SK-N-SH treated with all-trans-retinoic acid at 6 μM for 48 hours (cell line): ENCODE results near the gene SELPLG.
"Not testable (repeated sequence)": the region's sequence is repeated elsewhere in the genome, so short reads cannot be mapped to it uniquely, and the experiment has no call there.

Experiments
- ATAC-seq: fragments of 200-7000 bp; cut with Tn5 transposase; 3 replicates; pipeline ENCODE4 v1.9.1; 2020; ENCODE audit warnings: mild to moderate bottlenecking, moderate library complexity
- ARNTL ChIP-seq: fragments of 450-650 bp; formaldehyde crosslinking; IDR thresholded peaks from 2 replicates; pipeline ENCODE4 v1.5.0; 2020; ENCODE audit warnings: low read depth, mild to moderate bottlenecking, moderate library complexity, borderline replicate concordance
- BACH2 ChIP-seq: fragments of 250-450 bp; sonication (Bioruptor Pico); IDR thresholded peaks from 2 replicates; pipeline ENCODE4 v1.9.0; 2021; ENCODE audit warnings: mild to moderate bottlenecking, borderline replicate concordance
- CSDC2 ChIP-seq: fragments of 250-450 bp; sonication (Bioruptor Pico); IDR thresholded peaks from 2 replicates; pipeline ENCODE4 v1.5.0; 2020; ENCODE audit warnings: mild to moderate bottlenecking, moderate library complexity
- CSRNP3 ChIP-seq: fragments of 250-450 bp; sonication (Bioruptor Pico); IDR thresholded peaks from 2 replicates; pipeline ENCODE4 v1.5.1; 2021; ENCODE audit warnings: mild to moderate bottlenecking, moderate library complexity
- GLIS3 ChIP-seq: fragments of 250-450 bp; sonication (Bioruptor Pico); IDR thresholded peaks from 2 replicates; pipeline ENCODE4 v1.5.0; 2020; ENCODE audit warnings: mild to moderate bottlenecking, moderate library complexity
- ISL1 ChIP-seq: fragments of 250-450 bp; sonication (Bioruptor Pico); IDR thresholded peaks from 2 replicates; pipeline ENCODE4 v2.1.2; 2022; ENCODE audit warnings: mild to moderate bottlenecking, moderate library complexity
- OSR1 ChIP-seq: fragments of 250-450 bp; sonication (Bioruptor Pico); IDR thresholded peaks from 2 replicates; pipeline ENCODE4 v1.8.0; 2022; ENCODE audit warnings: moderate library complexity, mild to moderate bottlenecking, inconsistent platforms
- PATZ1 ChIP-seq: fragments of 250-450 bp; sonication (Bioruptor Pico); IDR thresholded peaks from 2 replicates; pipeline ENCODE4 v1.8.0; 2020; ENCODE audit warnings: mild to moderate bottlenecking, moderate library complexity, borderline replicate concordance
- PPARA ChIP-seq: fragments of 250-450 bp; sonication (Bioruptor Pico); IDR thresholded peaks from 2 replicates; pipeline ENCODE4 v1.5.0; 2020; ENCODE audit warnings: mild to moderate bottlenecking, borderline replicate concordance
- RARB ChIP-seq: fragments of 250-450 bp; sonication (Bioruptor Pico); IDR thresholded peaks from 2 replicates; pipeline ENCODE4 v1.8.0; 2021; ENCODE audit warnings: mild to moderate bottlenecking, moderate library complexity
- SNAI2 ChIP-seq: fragments of 250-450 bp; sonication (Bioruptor Pico); IDR thresholded peaks from 2 replicates; pipeline ENCODE4 v1.5.0; 2020; ENCODE audit warnings: mild to moderate bottlenecking, moderate library complexity
- TCF4 ChIP-seq: fragments of 250-450 bp; sonication (Bioruptor Pico); IDR thresholded peaks from 2 replicates; pipeline ENCODE4 v1.8.0; 2021; ENCODE audit warnings: mild to moderate bottlenecking, moderate library complexity, borderline replicate concordance
- TOX ChIP-seq: fragments of 250-450 bp; sonication (Bioruptor Pico); IDR thresholded peaks from 2 replicates; pipeline ENCODE4 v1.8.0; 2021; ENCODE audit warnings: mild to moderate bottlenecking, moderate library complexity, borderline replicate concordance
- ZC3H10 ChIP-seq: fragments of 250-450 bp; sonication (Bioruptor Pico); IDR thresholded peaks from 2 replicates; pipeline ENCODE4 v1.5.1; 2021; ENCODE audit warnings: mild to moderate bottlenecking, moderate library complexity
- ZNF70 ChIP-seq: fragments of 450-650 bp; formaldehyde crosslinking; IDR thresholded peaks from 2 replicates; pipeline ENCODE4 v1.5.0; 2020; ENCODE audit warnings: mild to moderate bottlenecking, moderate library complexity
- ZNF8 ChIP-seq: fragments of 450-650 bp; formaldehyde crosslinking; IDR thresholded peaks from 2 replicates; pipeline ENCODE4 v1.5.0; 2020; ENCODE audit warnings: mild to moderate bottlenecking, moderate library complexity

Gene SELPLG

GRCh38 chr12:108657130-108657745 lies 23.5 kb upstream of the SELPLG start:
- no peak for ATAC-seq
- TF ChIP-seq TOX (CRISPR knock-in tag) (no peak), CSRNP3 (no peak), PPARA (no peak), OSR1 (no peak), RARB (CRISPR knock-in tag) (no peak)

- not testable (repeated sequence) for ATAC-seq
These were observed 22.6 kb upstream of the SELPLG start for GRCh38 chr12:108656247-108656646.

GRCh38 chr12:108655812-108656175 lies 22.1 kb upstream of the SELPLG start:
- ATAC-seq = not testable (repeated sequence)

DNA sequence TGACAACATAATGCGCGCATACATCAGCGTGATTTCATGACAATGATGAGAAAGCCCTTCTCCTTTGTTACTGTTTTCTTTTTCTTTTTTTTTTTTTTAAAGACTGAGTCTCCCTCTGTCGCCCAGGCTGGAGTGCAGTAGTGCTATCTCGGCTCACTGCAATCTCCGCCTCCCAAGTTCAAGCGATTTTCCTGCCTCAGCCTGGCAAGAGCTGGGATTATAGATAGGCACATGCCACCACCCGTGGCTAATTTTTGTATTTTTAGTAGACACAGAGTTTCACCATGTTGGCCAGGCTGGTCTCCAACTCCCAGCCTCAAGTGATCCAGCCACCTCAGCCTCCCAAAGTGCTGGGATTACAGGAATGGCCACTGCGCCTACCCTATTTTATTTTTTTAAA lies 20.9 kb upstream of the SELPLG start:
- not testable (repeated sequence) for ATAC-seq

GRCh38 chr12:108653922-108654321 lies 20.2 kb upstream of the SELPLG start:
- TF ChIP-seq TCF4 = no peak
- no peak for TF ChIP-seq TOX (CRISPR knock-in tag)
- TF ChIP-seq, all 23 proteins: peak for 0
- ATAC-seq = no peak

GRCh38 chr12:108653082-108653516 lies 19.4 kb upstream of the SELPLG start:
- TF ChIP-seq ZNF8 (CRISPR knock-in tag) (no peak), CSDC2 (CRISPR knock-in tag) (no peak), GLIS3 (no peak), BACH2 (CRISPR knock-in tag) (no peak), SNAI2 (CRISPR knock-in tag) (no peak), ISL1 (no peak), CSRNP3 (no peak), OSR1 (no peak)
- ATAC-seq = no peak

DNA sequence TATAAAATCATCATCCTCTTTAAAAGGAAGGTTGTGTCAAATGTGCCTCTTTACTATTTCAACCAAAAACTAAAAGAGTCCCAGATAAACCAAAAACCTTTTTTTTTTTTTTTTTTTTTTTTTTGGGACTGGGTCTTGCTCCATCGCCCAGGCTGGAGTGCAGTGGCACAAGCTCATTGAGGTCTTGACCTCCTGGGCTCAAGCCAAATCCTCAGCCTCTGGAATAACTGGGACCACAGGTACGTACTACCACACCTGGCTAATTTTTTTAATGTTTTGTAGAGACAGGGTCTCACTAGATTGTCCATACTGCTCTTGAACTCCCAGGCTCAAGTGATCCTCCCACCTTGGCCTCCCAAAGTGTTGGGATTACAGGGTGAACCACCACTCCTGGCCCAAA lies 16.4 kb upstream of the SELPLG start:
- TF ChIP-seq PPARA (no peak), BACH2 (CRISPR knock-in tag) (no peak), TOX (CRISPR knock-in tag) (no peak), ZC3H10 (CRISPR knock-in tag) (no peak), CSDC2 (CRISPR knock-in tag) (no peak), ARNTL (CRISPR knock-in tag) (no peak), CSRNP3 (no peak)
- peak; percentile 2 for ATAC-seq

GRCh38 chr12:108649669-108650068 lies 16.0 kb upstream of the SELPLG start:
- peak; percentile 89 for ATAC-seq

More at GRCh38 chr12:108649669-108650068, 16.0 kb upstream of the SELPLG start:
- TF ChIP-seq TCF4 (no peak), PATZ1 (0 out of 2 replicates have a peak, but pooled peaks have one; percentile 74), ISL1 (peak; percentile 33), ZNF70 (CRISPR knock-in tag) (peak; percentile 85)
